Measurements from ENCODE around the gene SPATA32. TPM values are rescaled to one million over a fixed set of nuclear protein-coding genes. Genes with fewer than 3 reads are reported as not detected.

The SPATA32 gene
- total RNA-seq, 2 experiments from 2014 or later: 0.20 to 0.27 TPM

- Histone ChIP-seq H3K36me3 (ENCODE audit: insufficient read depth, low read length) (peaks cover 60% of the 10 kb centered on the region), H3K27me3 (ENCODE audit: control insufficient read depth in 1 of 2, insufficient read depth in 2 of 2, low read length in 2 of 2) (no peaks in the 10 kb centered on the region), H3K9me3 (ENCODE audit: control insufficient read depth in 1 of 2, insufficient read depth in 1 of 2, low read length in 2 of 2) (no peaks in the 10 kb centered on the region), H3K4me1 (ENCODE audit: insufficient read depth, low read length) (peaks cover 89% of the 10 kb centered on the region), H3K27ac (ENCODE audit: low read depth in 1 of 2, low read length in 2 of 2) (peak overlapping the region; percentile 90 to 96), H3K4me3 (ENCODE audit: low read length) (peak overlapping the region; percentile 75)
- no peaks in the 10 kb centered on the region for H3K27me3 Mint-ChIP-seq
- peaks cover 87% of the 10 kb centered on the region for H3K36me3 Mint-ChIP-seq (ENCODE audit: low read depth)
- peak overlapping the region; percentile 93 for H3K4me3 Mint-ChIP-seq
- CTCF ChIA-PET: interaction anchor here (1.0 to 2.9 kb wide), 8 partner anchors 9 to 137 kb away, joined by 3 to 15 read pairs (median 10); partner anchors contain the start of gene ACBD4
- intact Hi-C loops (cut with DNase I, micrococcal nuclease): loop anchor here in 1 of 2 experiments (1.0 kb wide), 1 partner anchor 22 kb away; no protein-coding TSS in a partner anchor
- peak; percentile 74 to 93 (median 83) for DNase-seq
- ATAC-seq (ENCODE audit: poor library complexity): peak; percentile 74
- H3K27ac Mint-ChIP-seq: peak overlapping the region; percentile 100
- no peaks in the 10 kb centered on the region for H3K9me3 Mint-ChIP-seq
- TF ChIP-seq CTCF (IDR thresholded peaks at IDR 0.05): no peak
- POLR2A ChIA-PET: interaction anchor here (0.9 to 12.4 kb wide), 23 partner anchors 10 to 349 kb away, joined by 3 to 346 read pairs (median 7); partner anchors contain the start of genes ACBD4, EFTUD2, FMNL1 and HEXIM1
- H3K4me1 Mint-ChIP-seq (ENCODE audit: low read depth): peaks cover 75% of the 10 kb centered on the region
These were observed 13.5 kb downstream of the SPATA32 start for GRCh38 chr17:45248132-45248957.

- ChIA-PET CTCF (interaction anchor here (0.7 to 3.3 kb wide), 16 partner anchors 9 to 138 kb away, joined by 3 to 16 read pairs (median 4); partner anchors contain the start of genes ACBD4, FMNL1 and MAP3K14), POLR2A (interaction anchor here (0.6 to 12.4 kb wide), 21 partner anchors 9 to 1940 kb away, joined by 3 to 346 read pairs (median 7); partner anchors contain the start of genes ACBD4, FMNL1, HEXIM1 and HEXIM2)
- peaks cover 87% of the 10 kb centered on the region for H3K36me3 Mint-ChIP-seq (ENCODE audit: low read depth)
- Histone ChIP-seq H3K27ac (ENCODE audit: low read depth in 1 of 2, low read length in 2 of 2) (peak overlapping the region; percentile 90 to 96), H3K27me3 (ENCODE audit: control insufficient read depth in 1 of 2, insufficient read depth in 2 of 2, low read length in 2 of 2) (no peaks in the 10 kb centered on the region), H3K36me3 (ENCODE audit: insufficient read depth, low read length) (peaks cover 67% of the 10 kb centered on the region), H3K4me3 (ENCODE audit: low read length) (peak overlapping the region; percentile 75), H3K9me3 (ENCODE audit: control insufficient read depth in 1 of 2, insufficient read depth in 1 of 2, low read length in 2 of 2) (no peaks in the 10 kb centered on the region), H3K4me1 (ENCODE audit: insufficient read depth, low read length) (peaks cover 87% of the 10 kb centered on the region)
- peak overlapping the region; percentile 93 for H3K4me3 Mint-ChIP-seq
- peaks cover 68% of the 10 kb centered on the region for H3K4me1 Mint-ChIP-seq (ENCODE audit: low read depth)
- H3K27ac Mint-ChIP-seq: peak overlapping the region; percentile 100
- peak; percentile 88 to 99 (median 96) for DNase-seq
- no peak for TF ChIP-seq CTCF (IDR thresholded peaks at IDR 0.05)
- no peaks in the 10 kb centered on the region for H3K27me3 Mint-ChIP-seq
- ATAC-seq (ENCODE audit: poor library complexity): peak; percentile 74
- intact Hi-C loops (cut with DNase I, micrococcal nuclease): loop anchor here (1.0 to 2.0 kb wide), 3 partner anchors 21 to 69 kb away; partner anchors contain the start of gene MAP3K14 (in 2 of the 2)
- no peaks in the 10 kb centered on the region for H3K9me3 Mint-ChIP-seq
These were observed 14.3 kb downstream of the SPATA32 start for GRCh38 chr17:45247429-45248131.

Data from CD4-positive, alpha-beta T cell (primary cell).